Stimulated activated CD8-positive, alpha-beta memory T cell treated with anti-CD3 and anti-CD28 coated beads, Interleukin-15, amount 100 ng/mL, for 48 hours (primary cell): ENCODE measurements around the gene CACUL1.

Experiments used
- DNase-seq, 2 donors: peaks; one replicate each; pipeline ENCODE4 v3.0.0-alpha.2; 2020; ENCODE audit warnings: low read depth in 2 of 2

The CACUL1 gene

DNA sequence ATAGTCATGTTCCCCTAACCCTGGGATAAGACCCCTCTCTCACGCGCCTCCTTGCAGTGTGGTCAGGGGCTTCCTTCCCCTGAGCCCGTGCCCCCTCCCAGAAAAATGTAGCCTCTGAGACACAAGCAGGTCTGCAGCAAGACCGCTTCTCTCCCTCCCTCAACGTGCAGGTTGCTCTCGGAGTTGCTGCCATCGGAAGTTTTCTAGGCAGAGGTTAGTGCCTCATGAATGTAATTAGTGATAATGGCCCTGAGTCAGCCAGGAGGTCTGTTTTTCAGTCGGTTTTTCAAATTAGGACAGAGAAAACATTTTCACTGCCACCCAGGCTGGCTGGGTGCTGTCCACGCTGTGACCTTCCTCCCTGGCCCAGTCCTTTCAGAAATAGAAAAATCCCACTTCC is 116.1 kb downstream of the CACUL1 start:
- no peak for DNase-seq

DNA sequence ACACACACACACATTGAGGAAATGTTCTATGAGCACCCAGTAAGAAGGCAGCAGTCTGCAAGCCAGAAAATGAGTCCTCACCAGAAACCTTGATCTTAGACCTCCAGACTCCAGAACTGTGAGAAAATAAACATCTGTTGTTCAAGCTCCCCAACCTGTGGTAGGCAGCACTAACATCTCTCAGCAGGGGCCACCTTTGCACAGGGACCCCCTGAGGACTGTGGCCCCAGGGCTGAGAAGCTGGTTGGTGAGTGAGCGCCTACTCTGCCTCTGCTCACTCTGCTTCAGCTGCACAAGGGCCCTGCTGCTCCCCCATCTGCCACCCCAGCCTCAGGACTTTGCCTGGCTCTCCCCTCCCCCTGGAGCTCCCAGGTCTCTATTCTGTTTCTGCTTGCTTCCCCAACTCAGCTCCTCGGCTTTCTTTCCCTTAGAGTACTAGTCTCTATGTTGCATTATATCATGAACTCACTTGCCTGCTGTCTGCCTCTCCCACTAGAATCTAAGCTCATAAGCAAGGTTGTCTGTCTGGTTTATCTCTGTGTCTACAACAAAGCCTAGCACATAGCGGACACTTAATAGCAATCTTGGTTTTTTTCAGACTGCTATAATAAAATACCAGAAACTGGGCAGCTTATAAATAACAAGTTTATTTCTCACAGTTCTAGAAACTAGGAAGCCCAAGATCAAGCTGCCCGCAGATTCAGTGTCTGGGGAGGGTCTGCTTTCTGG is 118.9 kb downstream of the CACUL1 start:
- DNase-seq, result no peak

DNA sequence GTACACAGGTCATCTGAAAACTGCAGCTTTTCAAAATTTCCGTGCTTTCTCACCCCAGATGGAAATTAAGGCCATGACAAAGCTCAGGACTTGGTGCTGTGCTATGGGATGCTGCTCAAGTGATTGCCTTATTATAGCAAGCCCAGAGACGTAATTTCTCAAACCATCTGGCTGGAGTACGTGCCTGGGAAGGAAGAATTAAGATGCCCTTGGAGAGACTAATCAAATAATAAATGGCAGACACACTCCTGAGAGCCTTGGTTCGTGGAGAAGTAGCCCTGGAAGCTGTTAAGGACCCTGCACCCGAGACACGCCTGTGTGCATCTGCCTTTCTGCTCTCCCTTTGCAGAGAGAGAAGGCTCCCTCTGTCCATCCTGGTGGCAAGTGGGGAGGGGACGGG is 121.0 kb downstream of the CACUL1 start:
- DNase-seq, result no peak

DNA sequence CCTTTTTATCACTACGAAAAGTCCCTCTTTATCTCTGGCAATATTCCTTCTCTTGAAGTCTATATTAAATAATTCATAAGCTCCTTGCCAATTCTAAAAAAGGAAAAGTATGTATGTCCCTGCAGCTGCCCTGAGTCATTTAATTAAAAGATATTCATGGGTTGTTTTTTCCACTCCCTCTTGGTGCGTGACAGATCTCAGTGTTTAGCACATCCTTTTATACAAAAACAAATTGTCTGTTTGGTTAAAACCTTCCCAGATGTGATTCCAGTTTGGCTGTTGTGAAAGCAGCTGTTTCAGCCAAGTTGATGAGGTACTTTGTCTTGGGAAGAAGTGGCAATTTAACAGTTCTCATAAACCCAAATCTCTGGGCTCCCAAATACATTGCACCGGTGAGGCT is 125.6 kb downstream of the CACUL1 start:
- no peak for DNase-seq

DNA sequence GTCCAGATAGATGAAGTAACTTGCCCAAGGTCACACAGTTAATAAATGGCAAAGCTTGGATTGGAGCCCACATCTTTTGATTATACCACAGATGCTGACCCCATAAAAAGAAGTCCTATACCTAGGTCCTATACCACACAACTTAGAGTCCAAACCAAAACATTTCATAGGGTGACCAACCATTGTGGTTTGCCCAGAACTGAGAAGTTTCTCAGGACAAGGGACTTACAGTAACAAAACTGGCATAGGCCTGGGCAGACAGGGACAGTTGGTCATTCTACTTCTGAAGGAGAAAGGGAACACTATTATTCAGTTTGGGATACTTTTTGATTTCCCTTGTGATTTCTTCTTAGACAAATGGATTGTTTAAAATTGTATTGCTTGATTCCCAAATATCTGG is 126.4 kb downstream of the CACUL1 start:
- no peak for DNase-seq

DNA sequence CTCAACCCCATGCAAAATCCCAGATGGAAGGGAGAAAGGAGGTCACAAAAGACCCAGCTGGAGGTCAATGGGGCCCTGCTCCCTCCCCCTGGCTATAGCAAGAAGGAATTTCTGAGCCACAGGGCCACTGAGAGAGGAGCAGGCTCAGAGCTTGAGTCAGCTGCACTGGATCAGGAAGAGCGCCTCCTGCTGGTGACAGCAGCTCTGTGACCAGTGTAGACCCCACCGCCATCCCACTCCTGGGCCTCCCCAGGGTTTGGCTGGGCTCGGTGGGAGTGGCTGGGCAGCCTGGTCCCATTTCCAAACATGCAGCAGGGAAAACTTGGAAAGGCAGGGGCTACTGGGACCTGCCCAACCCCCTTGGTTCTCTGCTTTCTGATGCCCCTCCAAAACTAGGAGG is 127.8 kb downstream of the CACUL1 start:
- DNase-seq, result no peak
